NOMO-1 treated with dmso at 0.1 percent for 144 hours (cell line): ENCODE measurements around the gene FGF19.

ENCODE experiments used
- DNase-seq: peaks from one replicate; lab custom pipeline; 2025; ENCODE audit not compliant: unreplicated experiment; lab: John Stamatoyannopoulos, UW

Gene FGF19

GRCh38 chr11:69656536-69657455, 47.0 kb downstream of the FGF19 start:
- no peak for DNase-seq

- DNase-seq = no peak
Measured at GRCh38 chr11:69655479-69656428, 48.1 kb downstream of the FGF19 start.

- no peak for DNase-seq
Measured at GRCh38 chr11:69654660-69655478, 49.0 kb downstream of the FGF19 start.

- no peak for DNase-seq
Measured at GRCh38 chr11:69654001-69654659, 49.7 kb downstream of the FGF19 start.

- no peak for DNase-seq
Measured at GRCh38 chr11:69653406-69653960, 50.3 kb downstream of the FGF19 start.

GRCh38 chr11:69652999-69653398, 50.8 kb downstream of the FGF19 start:
- no peak for DNase-seq

GRCh38 chr11:69651834-69652620, 51.8 kb downstream of the FGF19 start:
- no peak for DNase-seq

- no peak for DNase-seq
Measured at GRCh38 chr11:69650832-69651344, 52.9 kb downstream of the FGF19 start.

- no peak for DNase-seq
Measured at GRCh38 chr11:69650081-69650831, 53.6 kb downstream of the FGF19 start.

GRCh38 chr11:69649576-69649900, 54.3 kb downstream of the FGF19 start:
- no peak for DNase-seq

GRCh38 chr11:69648679-69649575, 54.9 kb downstream of the FGF19 start:
- DNase-seq = no peak
